Measurements from ENCODE around the gene FOXE3.

The FOXE3 gene

DNA sequence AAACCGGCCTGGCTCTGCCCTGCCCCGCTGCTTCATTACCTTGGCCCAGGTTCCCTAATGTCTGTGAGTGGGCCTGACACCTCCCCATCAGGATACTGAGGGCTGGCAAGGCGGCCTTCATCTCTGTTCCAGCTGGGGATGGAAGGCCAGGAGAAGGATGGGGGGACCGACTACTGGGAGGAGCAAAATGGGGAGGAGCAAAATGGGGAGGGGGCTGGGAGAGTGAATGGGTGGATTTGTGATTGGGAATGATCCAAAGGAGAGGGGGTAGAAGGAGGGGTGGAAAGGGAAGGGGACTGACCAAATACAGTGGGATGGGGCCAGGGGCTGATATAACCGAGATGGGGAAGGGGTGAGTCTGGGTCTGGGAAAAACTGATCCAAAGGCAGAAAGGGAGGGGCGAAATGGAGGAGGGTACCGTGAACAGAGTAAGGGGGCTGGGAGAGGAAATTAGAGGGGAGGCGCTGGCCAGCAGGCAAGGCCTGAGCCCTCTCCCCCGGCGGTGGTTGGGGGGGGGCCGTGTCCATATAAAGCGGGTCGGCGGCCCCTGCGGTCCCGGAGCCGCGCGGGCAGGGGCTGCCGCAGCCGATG, at the start of gene FOXE3:
TSS of gene FOXE3 (plus strand) at position 558 of the 591 bp plus-strand sequence. CDS start at position 589, 31 bp downstream.
- no peak for TF ChIP-seq CTCF (IDR thresholded peaks at IDR 0.05; ENCODE audit: borderline replicate concordance, insufficient read depth, low read depth, low read length)
- H3K4me3 ChIP-seq (ENCODE audit: low read depth, low read length), result no peak within 1 kb of the TSS

- TF ChIP-seq CTCF (IDR thresholded peaks at IDR 0.05; ENCODE audit: borderline replicate concordance, insufficient read depth, low read depth, low read length), result no peak
- H3K4me3 ChIP-seq (ENCODE audit: low read depth, low read length), result no peak overlapping the region
Observed at GRCh38 chr1:47367651-47368050, 48.4 kb upstream of the FOXE3 start.

- H3K4me3 ChIP-seq (ENCODE audit: low read depth, low read length), result no peak overlapping the region
- TF ChIP-seq CTCF (IDR thresholded peaks at IDR 0.05; ENCODE audit: borderline replicate concordance, insufficient read depth, low read depth, low read length), result no peak
Observed at GRCh38 chr1:47371016-47371517, 45.0 kb upstream of the FOXE3 start.

- no peak for TF ChIP-seq CTCF (IDR thresholded peaks at IDR 0.05; ENCODE audit: borderline replicate concordance, insufficient read depth, low read depth, low read length)
- H3K4me3 ChIP-seq (ENCODE audit: low read depth, low read length), result no peak overlapping the region
Observed at GRCh38 chr1:47374501-47374900, 41.6 kb upstream of the FOXE3 start.

DNA sequence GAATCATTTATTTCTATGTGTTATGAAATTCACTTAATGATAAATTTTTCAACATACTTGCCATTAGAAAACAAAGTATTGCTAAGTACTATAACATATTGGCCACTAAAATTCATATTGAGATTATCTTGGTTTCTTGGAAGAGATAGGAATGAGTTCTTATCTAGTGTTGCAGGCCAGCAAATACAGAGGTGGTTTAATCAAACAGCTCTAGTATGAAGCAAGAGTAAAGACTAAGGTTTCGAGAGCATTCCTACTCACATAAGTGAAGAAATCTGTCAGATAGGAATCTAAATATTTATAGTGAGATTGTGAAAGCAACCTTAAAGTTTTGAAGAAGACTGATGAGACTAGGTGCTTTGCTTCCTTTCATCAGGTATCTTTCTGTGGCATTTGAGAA, 37.9 kb upstream of the FOXE3 start:
- H3K4me3 ChIP-seq (ENCODE audit: low read depth, low read length), result no peak overlapping the region
- no peak for TF ChIP-seq CTCF (IDR thresholded peaks at IDR 0.05; ENCODE audit: borderline replicate concordance, insufficient read depth, low read depth, low read length)

DNA sequence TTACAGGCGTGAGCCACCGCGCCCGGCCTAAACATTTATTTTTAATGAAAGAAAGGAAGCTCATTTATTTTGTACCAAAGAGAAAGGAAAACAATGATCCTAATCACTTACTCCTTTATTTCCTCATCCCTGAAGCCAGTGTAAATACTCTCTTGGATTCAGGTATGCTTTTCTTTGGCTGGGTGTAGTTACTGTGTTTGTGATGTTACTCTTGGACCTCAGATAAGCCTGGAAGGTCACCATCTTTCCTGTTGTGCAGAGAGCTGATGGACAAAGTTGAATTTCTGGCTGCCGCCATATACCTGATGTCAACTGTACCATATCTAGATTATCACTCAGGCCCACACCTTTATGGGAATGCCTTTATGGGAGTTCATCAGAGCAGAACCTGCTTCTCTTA, 35.4 kb upstream of the FOXE3 start:
- H3K4me3 ChIP-seq (ENCODE audit: low read depth, low read length), result no peak overlapping the region
- TF ChIP-seq CTCF (IDR thresholded peaks at IDR 0.05; ENCODE audit: borderline replicate concordance, insufficient read depth, low read depth, low read length), result no peak

GRCh38 chr1:47382399-47382983, 33.6 kb upstream of the FOXE3 start:
- no peak overlapping the region for H3K4me3 ChIP-seq (ENCODE audit: low read depth, low read length)
- no peak for TF ChIP-seq CTCF (IDR thresholded peaks at IDR 0.05; ENCODE audit: borderline replicate concordance, insufficient read depth, low read depth, low read length)

Measured in GM12875 (cell line).